Measurements from ENCODE around the gene LSM7.
A peak's percentile ranks its signal among the peaks of the same experiment; 100 is the strongest.

LSM7 gene

DNA sequence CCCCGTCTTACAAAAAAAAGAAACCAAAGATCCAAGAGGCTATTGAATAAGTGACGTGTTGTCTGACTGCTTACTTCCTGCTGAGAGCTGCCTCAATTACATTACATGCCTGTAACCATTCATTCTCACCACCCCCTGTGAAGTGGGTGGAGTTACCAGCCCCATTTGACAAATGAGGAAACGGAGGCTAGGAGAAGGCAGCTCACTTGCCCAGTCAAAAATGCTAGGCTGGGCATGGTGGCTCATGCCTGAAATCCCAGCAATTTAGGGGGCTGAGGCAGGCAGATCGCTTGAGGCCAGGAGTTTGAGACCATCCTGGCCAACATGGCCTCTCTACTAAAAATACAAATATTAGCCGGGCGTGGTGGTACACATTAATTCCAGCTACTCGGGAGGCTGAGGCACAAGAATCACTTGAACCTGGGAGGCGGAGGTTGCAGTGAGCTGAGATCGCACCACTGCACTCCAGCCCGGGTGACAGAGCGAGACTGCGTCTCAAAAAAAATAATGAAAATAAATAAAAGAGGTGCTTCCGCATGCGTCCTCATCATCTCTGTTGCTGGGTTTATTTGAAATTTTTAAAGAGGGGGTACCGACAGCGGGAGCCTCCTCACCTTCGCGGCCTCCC, 499 bp downstream of the LSM7 start:
- peak overlapping the region; percentile 96 for H3K4me3 ChIP-seq (ENCODE audit: control insufficient read depth, low read depth, low read length)
- peak; percentile 66 for DNase-seq (ENCODE audit: low read depth)
- TF ChIP-seq, protein P1, sequence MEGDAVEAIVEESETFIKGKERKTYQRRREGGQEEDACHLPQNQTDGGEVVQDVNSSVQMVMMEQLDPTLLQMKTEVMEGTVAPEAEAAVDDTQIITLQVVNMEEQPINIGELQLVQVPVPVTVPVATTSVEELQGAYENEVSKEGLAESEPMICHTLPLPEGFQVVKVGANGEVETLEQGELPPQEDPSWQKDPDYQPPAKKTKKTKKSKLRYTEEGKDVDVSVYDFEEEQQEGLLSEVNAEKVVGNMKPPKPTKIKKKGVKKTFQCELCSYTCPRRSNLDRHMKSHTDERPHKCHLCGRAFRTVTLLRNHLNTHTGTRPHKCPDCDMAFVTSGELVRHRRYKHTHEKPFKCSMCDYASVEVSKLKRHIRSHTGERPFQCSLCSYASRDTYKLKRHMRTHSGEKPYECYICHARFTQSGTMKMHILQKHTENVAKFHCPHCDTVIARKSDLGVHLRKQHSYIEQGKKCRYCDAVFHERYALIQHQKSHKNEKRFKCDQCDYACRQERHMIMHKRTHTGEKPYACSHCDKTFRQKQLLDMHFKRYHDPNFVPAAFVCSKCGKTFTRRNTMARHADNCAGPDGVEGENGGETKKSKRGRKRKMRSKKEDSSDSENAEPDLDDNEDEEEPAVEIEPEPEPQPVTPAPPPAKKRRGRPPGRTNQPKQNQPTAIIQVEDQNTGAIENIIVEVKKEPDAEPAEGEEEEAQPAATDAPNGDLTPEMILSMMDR (IDR thresholded peaks at IDR 0.05; ENCODE audit: control insufficient read depth, insufficient read depth, low read depth, low read length, missing control alignments): no peak

DNA sequence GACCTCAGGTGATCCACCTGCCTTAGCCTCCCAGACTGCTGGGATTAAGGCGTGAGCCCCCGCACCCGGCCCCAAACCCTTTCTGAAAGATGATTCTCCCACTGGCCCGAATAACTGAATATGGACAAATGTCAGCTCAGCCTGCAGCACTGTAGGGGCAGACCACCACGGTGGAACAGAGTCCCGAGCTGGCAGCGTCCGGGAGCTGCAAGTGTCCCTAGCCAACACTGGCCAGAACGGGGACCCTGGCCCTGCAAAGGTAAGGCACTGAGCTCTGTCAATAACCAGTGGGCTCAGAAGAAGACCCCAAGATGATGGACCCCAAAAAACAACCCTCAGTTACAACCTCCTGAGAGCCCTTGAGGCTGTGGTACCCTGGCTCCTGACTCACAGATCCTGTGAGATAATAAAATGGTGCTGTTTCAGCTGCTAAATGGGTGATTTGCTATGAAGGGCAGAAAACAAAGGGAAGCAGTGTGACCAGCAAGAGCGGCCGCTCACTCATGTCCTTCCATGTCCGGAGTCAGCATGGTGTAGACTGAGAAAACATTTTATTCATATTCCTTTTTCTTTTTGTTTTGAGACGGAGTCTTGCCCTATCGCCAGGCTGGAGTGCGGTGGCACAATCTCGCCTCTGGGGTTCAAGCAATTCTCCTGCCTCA, 1.6 kb downstream of the LSM7 start:
- H3K4me3 ChIP-seq (ENCODE audit: control insufficient read depth, low read depth, low read length): no peak overlapping the region
- TF ChIP-seq, protein P1 (IDR thresholded peaks at IDR 0.05; ENCODE audit: control insufficient read depth, insufficient read depth, low read depth, low read length, missing control alignments): no peak
- no peak for DNase-seq (ENCODE audit: low read depth)

DNA sequence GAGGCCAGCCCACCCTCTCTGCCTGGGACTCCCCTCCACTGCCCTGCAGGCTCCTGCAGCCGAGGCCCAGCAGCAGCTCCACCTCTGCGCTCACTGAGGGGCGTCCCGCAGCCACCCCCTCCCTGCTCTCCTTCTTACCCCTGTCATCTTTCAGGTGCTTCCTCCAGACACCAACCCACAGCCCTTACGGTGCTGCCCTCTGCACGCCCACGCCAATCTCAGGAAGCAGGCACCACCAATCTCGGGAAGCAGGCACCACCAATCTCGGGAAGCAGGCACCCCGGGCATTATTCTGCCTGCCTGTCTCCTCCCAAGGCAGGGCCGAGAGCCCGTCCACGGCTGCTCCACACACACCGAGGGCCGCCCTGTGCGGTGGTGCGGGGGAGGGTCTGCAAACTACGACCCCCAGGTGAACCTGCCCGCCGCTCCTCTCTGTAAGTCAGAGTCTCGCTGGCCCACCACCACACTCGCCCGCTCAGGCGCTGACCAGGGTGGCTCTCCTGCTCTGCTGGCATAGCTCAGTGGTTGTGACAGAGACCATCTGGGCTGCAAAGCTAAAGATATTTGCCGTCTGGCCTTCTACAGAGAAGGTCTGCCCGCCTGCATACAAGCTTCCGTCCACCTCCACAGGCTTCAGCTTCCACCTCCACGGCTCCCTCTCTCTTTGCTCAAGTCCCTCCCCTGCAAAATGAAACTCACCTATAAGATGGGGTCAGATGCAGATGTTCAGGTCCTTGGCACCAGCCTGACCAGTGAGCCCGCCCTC, 2.9 kb downstream of the LSM7 start:
- TF ChIP-seq, protein P1 (IDR thresholded peaks at IDR 0.05; ENCODE audit: control insufficient read depth, insufficient read depth, low read depth, low read length, missing control alignments): no peak
- no peak for DNase-seq (ENCODE audit: low read depth)
- no peak overlapping the region for H3K4me3 ChIP-seq (ENCODE audit: control insufficient read depth, low read depth, low read length)

DNA sequence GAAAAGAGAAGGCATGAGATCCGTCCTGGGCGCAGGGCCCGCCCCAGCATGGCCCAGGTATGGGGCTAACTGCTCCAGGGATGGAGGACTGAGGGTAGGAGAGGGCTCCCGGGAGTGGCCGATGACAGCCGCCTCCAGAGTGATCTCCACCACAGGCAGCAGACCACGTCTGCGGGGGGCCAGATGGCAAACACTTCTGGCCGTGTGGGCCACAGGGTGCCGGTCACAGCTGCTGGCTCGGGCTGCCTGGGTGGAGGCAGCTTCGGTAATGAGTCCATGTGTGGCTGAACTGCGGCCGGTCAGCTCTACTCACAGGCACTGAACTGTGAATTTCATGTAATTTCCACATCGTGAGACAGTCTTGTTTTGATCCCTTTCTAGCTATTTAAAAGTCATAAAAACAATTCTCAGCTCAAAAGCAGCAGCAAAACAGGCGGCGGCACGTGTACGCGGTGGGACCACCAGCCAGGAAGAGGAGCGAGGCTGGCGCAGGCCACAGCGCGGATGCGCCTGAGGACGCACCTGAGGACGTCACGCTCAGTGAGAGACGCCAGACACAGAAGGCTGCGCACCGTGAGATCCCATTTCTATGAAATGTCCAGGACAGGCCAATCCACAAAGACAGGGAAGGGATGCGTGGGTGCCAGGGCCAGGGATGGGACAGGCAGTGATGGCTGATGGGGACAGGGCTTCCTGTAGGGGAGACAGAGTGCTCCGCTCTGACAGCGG, 4.0 kb downstream of the LSM7 start:
- DNase-seq (ENCODE audit: low read depth): no peak
- no peak overlapping the region for H3K4me3 ChIP-seq (ENCODE audit: control insufficient read depth, low read depth, low read length)
- TF ChIP-seq, protein P1 (IDR thresholded peaks at IDR 0.05; ENCODE audit: control insufficient read depth, insufficient read depth, low read depth, low read length, missing control alignments): no peak

DNA sequence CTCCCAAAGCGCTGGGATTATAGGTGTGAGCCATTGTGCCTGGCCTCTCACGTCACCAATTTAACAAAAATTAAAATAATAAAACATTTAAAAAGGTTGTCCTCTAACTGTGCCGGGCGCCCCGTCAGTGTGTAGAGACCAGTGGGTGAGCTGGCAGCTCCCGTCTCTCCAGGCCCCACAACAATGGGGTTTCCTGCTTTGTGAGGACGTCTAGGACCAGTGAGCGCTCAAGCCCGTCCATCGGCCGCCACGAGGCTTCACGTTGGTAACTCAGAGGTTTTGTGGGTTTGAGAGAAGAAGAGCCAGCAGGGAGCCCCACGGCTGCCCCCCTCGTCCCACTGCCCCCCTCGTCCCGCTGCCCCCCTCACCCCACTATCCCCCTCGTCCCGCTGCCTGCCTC, 4.7 kb downstream of the LSM7 start:
- no peak overlapping the region for H3K4me3 ChIP-seq (ENCODE audit: control insufficient read depth, low read depth, low read length)
- TF ChIP-seq, protein P1 (IDR thresholded peaks at IDR 0.05; ENCODE audit: control insufficient read depth, insufficient read depth, low read depth, low read length, missing control alignments): no peak
- no peak for DNase-seq (ENCODE audit: low read depth)

DNA sequence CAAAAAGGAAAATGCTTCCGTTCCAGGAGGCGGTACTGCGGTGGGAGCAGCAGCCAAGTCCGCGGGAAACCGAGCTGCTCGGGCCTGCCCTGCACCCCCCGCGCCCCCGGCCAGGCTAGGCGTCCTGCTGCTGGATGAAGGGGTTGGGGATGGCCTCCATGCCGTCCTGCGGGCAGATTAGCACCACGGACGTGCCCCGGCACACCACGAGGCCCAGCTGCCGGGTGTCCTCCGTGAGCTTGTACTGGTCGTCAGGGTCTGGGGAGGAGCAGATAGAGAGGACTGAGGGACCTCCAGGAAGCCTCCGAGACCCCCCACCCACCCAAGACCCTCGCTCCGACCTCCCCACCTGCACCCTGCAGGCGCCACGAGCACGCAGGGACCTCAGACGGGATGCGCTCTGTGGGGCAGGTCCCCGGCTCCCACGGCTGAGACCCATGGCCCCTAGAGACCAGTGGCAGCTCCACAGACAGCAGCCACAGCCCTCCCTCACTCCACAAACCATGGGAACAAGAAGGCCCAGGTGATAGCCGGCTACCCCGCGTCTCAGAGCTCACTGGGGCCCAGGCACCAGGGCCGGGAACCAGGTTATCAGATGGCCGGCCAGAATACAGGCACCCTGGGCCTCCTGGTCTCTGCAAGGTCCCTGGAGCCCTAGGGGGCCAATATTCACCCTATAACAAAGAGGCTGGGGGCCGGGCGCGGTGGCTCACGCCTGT, 6.7 kb downstream of the LSM7 start:
- TF ChIP-seq, protein P1 (IDR thresholded peaks at IDR 0.05; ENCODE audit: control insufficient read depth, insufficient read depth, low read depth, low read length, missing control alignments): no peak

More for the DNA sequence above, 6.7 kb downstream of the LSM7 start:
- no peak overlapping the region for H3K4me3 ChIP-seq (ENCODE audit: control insufficient read depth, low read depth, low read length)
- no peak for DNase-seq (ENCODE audit: low read depth)

Data from AG09309 (cell line).